ENCODE results near the gene PTPRM.

Gene PTPRM

GRCh38 chr18:7871560-7872456 is 304.7 kb downstream of the PTPRM start:
- DNase-seq, result no peak

DNA sequence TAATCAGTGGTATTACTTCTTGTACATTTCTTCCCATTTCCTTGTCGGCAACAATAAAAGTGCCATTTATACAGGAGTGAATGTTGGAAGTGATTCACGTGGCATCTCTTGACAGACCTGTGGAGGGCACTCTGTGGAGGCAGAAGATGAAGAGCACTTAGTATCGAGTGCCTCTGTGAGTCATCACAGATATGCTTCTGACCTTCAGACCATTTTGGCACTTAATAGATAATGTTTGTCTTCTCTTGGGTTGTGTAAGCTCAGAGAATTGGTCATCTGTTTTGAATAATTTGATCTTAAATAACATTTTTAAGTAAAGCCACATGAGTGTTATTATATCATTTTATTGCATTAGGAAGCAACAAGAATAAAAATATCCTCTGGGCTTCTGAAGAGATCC is 305.5 kb downstream of the PTPRM start:
- no peak for DNase-seq

GRCh38 chr18:7873316-7873715 is 306.2 kb downstream of the PTPRM start:
- no peak for DNase-seq

- no peak for DNase-seq
Observed at GRCh38 chr18:7876354-7877104, 309.4 kb downstream of the PTPRM start.

- DNase-seq, result no peak
Observed at GRCh38 chr18:7877609-7878008, 310.5 kb downstream of the PTPRM start.

- DNase-seq, result no peak
Observed at GRCh38 chr18:7878265-7879211, 311.4 kb downstream of the PTPRM start.

- no peak for DNase-seq
Observed at GRCh38 chr18:7879717-7880116, 312.6 kb downstream of the PTPRM start.

DNA sequence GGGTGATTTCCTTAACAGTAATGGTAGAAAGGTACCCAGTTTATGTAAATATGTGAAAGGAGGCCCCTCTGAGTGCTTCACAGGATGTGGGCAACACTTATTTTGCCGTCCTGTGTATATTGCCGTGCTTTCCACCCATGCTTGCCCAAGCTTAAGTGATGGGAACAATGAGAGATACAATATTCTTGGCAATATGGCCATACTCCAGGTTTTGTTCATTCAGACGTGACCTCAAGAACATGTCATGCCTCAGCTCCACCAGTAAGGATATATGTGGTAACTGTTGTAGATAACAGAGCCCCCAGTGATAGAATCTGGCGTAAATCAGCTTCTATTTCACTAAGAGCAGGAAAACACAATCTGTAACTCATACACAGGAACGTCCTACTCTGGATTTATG is 318.7 kb downstream of the PTPRM start:
- DNase-seq, result no peak

DNA sequence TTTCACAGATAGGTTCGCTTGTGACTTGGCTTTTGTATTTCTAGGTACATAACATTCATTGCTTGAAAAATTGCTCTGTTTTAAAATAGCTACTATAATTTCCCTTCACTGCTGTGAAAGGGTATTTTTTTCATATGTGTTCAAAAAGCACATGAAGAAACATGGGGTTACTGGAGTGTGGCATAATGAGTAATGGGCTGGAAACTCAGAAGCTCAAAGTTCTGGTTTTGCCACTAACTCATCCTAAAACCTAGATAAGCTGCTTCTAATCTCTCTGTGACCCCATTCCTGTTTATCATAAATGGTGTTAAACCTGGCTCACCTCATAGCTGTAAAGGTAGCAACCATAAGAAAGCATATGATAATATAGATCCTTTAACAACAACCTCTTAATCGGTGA is 319.3 kb downstream of the PTPRM start:
- no peak for DNase-seq

GRCh38 chr18:7889515-7889914 is 322.4 kb downstream of the PTPRM start:
- no peak for DNase-seq

GRCh38 chr18:7890075-7890474 is 323.0 kb downstream of the PTPRM start:
- DNase-seq, result no peak

- DNase-seq, result no peak
Observed at GRCh38 chr18:7892556-7892955, 325.4 kb downstream of the PTPRM start.

DNA sequence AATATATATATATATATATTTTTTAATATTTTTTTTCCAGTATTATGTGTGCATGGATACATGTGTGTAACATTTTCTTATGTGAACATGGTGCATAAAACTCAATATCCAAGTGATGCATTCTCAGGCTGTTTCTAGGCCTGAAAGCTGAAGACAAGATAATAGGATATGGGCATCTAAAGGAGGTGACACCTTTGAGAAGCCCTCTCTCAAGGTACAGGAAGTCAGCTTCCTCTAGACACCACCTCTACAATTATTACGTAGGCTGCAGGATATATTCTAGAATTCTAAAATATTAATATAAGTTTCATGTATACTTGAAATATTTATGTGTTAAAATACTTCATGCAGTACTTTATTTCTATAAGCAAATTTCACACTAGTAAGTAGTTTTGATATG is 327.5 kb downstream of the PTPRM start:
- DNase-seq, result no peak

DNA sequence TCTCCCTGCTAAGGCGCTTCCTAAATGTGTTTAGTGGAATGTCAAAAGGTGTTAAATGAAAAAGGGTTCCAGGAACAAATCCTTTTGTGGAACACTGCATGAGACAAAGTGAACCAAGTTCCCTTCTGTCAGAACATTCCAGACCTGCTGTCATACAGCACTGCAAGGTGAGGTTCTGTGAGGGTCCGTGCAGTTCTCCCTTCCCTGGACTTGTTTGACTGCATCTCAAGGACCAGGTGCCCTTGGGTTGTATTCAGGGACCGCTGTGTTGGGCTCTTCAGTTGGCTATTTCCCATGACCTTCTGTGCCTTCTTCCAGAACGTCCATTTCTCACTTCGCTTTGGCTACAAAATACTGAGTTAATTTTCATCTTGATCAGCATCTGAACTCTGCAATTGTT is 328.2 kb downstream of the PTPRM start:
- DNase-seq, result no peak

DNA sequence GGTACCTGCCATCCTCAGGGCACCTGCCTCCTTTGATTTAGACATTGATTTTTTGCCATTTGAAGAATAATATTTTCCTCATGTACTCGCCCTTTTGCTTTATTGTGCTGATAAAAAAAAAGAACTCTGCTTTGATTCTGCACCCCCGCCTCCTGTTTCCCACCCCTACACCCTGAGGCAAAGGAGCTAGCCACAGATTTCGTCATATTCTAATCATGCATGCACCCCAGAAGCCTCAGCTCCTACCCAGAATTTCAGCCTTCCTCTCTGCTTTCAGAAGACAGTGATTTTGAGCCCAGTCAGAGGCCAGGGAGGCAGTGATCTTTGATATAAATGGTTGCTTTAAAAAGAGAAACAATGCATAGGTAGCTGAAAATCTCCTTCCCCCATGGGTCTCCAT is 329.0 kb downstream of the PTPRM start:
- DNase-seq, result no peak

- no peak for DNase-seq
Observed at GRCh38 chr18:7896805-7897518, 329.8 kb downstream of the PTPRM start.

GRCh38 chr18:7898181-7898580 is 331.1 kb downstream of the PTPRM start:
- DNase-seq, result no peak

DNA sequence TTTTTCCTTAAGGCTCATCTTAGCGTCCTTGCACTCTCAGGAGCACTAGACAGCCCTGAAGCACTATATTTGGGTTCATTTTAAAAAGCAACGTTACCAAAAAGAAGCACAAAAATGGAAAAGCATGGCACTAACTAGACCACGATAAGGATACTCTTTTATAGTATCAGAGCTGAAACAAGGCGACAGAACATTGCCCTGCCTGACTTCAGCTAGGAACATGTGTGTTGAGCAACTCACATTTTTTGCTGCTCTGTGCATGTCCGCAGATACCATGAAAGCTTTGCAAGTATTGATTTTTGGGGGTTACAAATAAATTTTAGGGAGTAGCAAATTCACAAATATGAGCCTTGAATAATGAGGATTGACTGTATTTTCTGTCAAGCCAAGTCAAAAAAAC is 332.0 kb downstream of the PTPRM start:
- DNase-seq, result no peak

GRCh38 chr18:7900091-7900490 is 333.0 kb downstream of the PTPRM start:
- DNase-seq, result no peak

- DNase-seq, result no peak
Observed at GRCh38 chr18:7901657-7902056, 334.5 kb downstream of the PTPRM start.

DNA sequence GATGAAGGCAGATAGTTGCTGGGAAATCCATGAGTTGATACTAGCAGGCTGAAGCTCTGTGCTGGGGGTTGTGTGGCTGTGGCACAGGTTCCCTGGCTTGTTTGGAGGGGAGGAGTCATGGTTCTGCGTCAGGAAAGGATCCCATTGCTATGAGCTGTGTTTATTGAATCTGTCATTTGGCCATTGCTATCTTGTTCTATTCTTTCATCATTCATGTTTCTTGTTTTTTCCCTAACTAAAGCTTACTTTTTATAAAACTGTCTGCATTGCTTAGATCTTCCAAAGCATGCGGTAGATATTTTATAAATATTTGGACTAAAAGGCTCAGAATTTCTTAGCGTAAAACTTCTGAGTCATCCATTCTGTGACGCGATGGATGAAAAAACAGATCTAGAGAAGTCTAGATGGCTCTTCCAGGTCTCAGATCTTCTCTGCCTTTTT is 335.3 kb downstream of the PTPRM start:
- no peak for DNase-seq

- DNase-seq, result no peak
Observed at GRCh38 chr18:7904529-7904928, 337.4 kb downstream of the PTPRM start.

Measured in stimulated activated CD8-positive, alpha-beta memory T cell treated with anti-CD3 and anti-CD28 coated beads, Interleukin-4, amount 100 ng/mL, for 48 hours (primary cell).